Hematopoietic multipotent progenitor cell (in vitro differentiated cells): ENCODE data around the gene DVL2. TPM values are rescaled to one million over a fixed set of nuclear protein-coding genes. Genes with fewer than 3 reads are reported as not detected.

ENCODE experiments used
- DNase-seq, 3 donors: peaks; one replicate each; pipeline ENCODE4 v3.0.0-alpha.2; 2011 to 2015; ENCODE audit warnings: low read depth in 2 of 3, low spot score in 2 of 3
- total RNA-seq: library from RNA; depleted of rRNA; stranded (reverse); fragments of >200 nt; gene quantifications from one replicate; pipeline ENCODE4 v1.2.3, GENCODE V29; 2012

Gene DVL2
- total RNA-seq, 1 donor, result 78.6 TPM

- no peak for DNase-seq
These were observed 12.8 kb downstream of the DVL2 start for GRCh38 chr17:7221278-7222092.

- DNase-seq, result peak in 1 of 3 donors; percentile 74
These were observed 13.6 kb downstream of the DVL2 start for GRCh38 chr17:7220593-7221277.

GRCh38 chr17:7219812-7220592 is 14.3 kb downstream of the DVL2 start, which contains the start of the genes ACADVL and DLG4:
Gene ACADVL (plus strand): TSS chr17:7219938. CDS start chr17:7219985, 47 bp downstream.
Gene DLG4 (minus strand): TSS chr17:7219836.
- peak in 2 of 3 donors; percentile 85 for DNase-seq

- DNase-seq, result no peak
These were observed 15.0 kb downstream of the DVL2 start for GRCh38 chr17:7219229-7219811.

GRCh38 chr17:7218758-7219157 is 15.6 kb downstream of the DVL2 start:
- DNase-seq, result no peak

GRCh38 chr17:7218166-7218565 is 16.2 kb downstream of the DVL2 start:
- DNase-seq, result no peak

GRCh38 chr17:7217113-7217987 is 17.0 kb downstream of the DVL2 start:
- peak in 1 of 3 donors; percentile 75 for DNase-seq

GRCh38 chr17:7216242-7217112 is 17.8 kb downstream of the DVL2 start:
- no peak for DNase-seq

- DNase-seq, result no peak
These were observed 18.6 kb downstream of the DVL2 start for GRCh38 chr17:7215652-7216180.

- no peak for DNase-seq
These were observed 19.1 kb downstream of the DVL2 start for GRCh38 chr17:7215136-7215638.

GRCh38 chr17:7214300-7215135 is 19.8 kb downstream of the DVL2 start:
- peak; percentile 95 to 99 (median 99) for DNase-seq

- peak; percentile 83 to 96 (median 94) for DNase-seq
These were observed 20.4 kb downstream of the DVL2 start for GRCh38 chr17:7213895-7214299.

GRCh38 chr17:7211491-7212273 is 22.6 kb downstream of the DVL2 start:
- DNase-seq, result no peak

- no peak for DNase-seq
These were observed 25.4 kb downstream of the DVL2 start for GRCh38 chr17:7208754-7209460.

- DNase-seq, result no peak
These were observed 26.2 kb downstream of the DVL2 start for GRCh38 chr17:7208027-7208571.
